ENCODE results near the gene XXYLT1. TPM values are rescaled to one million over a fixed set of nuclear protein-coding genes. Genes with fewer than 3 reads are reported as not detected.

The XXYLT1 gene
- total RNA-seq, 1 experiment from 2014 or later: 10.9 TPM

GRCh38 chr3:195111766-195112165 lies 159.2 kb downstream of the XXYLT1 start (continued):
- TF ChIP-seq, protein P1, sequence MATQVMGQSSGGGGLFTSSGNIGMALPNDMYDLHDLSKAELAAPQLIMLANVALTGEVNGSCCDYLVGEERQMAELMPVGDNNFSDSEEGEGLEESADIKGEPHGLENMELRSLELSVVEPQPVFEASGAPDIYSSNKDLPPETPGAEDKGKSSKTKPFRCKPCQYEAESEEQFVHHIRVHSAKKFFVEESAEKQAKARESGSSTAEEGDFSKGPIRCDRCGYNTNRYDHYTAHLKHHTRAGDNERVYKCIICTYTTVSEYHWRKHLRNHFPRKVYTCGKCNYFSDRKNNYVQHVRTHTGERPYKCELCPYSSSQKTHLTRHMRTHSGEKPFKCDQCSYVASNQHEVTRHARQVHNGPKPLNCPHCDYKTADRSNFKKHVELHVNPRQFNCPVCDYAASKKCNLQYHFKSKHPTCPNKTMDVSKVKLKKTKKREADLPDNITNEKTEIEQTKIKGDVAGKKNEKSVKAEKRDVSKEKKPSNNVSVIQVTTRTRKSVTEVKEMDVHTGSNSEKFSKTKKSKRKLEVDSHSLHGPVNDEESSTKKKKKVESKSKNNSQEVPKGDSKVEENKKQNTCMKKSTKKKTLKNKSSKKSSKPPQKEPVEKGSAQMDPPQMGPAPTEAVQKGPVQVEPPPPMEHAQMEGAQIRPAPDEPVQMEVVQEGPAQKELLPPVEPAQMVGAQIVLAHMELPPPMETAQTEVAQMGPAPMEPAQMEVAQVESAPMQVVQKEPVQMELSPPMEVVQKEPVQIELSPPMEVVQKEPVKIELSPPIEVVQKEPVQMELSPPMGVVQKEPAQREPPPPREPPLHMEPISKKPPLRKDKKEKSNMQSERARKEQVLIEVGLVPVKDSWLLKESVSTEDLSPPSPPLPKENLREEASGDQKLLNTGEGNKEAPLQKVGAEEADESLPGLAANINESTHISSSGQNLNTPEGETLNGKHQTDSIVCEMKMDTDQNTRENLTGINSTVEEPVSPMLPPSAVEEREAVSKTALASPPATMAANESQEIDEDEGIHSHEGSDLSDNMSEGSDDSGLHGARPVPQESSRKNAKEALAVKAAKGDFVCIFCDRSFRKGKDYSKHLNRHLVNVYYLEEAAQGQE (IDR thresholded peaks at IDR 0.05; ENCODE audit: low read depth): no peak
- TF ChIP-seq, protein P2, sequence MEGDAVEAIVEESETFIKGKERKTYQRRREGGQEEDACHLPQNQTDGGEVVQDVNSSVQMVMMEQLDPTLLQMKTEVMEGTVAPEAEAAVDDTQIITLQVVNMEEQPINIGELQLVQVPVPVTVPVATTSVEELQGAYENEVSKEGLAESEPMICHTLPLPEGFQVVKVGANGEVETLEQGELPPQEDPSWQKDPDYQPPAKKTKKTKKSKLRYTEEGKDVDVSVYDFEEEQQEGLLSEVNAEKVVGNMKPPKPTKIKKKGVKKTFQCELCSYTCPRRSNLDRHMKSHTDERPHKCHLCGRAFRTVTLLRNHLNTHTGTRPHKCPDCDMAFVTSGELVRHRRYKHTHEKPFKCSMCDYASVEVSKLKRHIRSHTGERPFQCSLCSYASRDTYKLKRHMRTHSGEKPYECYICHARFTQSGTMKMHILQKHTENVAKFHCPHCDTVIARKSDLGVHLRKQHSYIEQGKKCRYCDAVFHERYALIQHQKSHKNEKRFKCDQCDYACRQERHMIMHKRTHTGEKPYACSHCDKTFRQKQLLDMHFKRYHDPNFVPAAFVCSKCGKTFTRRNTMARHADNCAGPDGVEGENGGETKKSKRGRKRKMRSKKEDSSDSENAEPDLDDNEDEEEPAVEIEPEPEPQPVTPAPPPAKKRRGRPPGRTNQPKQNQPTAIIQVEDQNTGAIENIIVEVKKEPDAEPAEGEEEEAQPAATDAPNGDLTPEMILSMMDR (IDR thresholded peaks at IDR 0.05 in 2 of 3, conservative IDR thresholded peaks at IDR 0.05 in 1 of 3; ENCODE audit: borderline replicate concordance in 1 of 3, insufficient read depth in 1 of 3, low read depth in 2 of 3, low read length in 2 of 3): no peak
- TF ChIP-seq TCF7L2 (IDR thresholded peaks at IDR 0.05; ENCODE audit: borderline replicate concordance, extremely low read depth, insufficient read depth, insufficient read length) (no peak), CEBPB (IDR thresholded peaks at IDR 0.05; ENCODE audit: low read depth) (no peak), YY1 (IDR thresholded peaks at IDR 0.05; ENCODE audit: extremely low read depth, insufficient replicate concordance, low read depth, low read length) (no peak), SP1 (IDR thresholded peaks at IDR 0.05; ENCODE audit: low read depth) (no peak)

DNA sequence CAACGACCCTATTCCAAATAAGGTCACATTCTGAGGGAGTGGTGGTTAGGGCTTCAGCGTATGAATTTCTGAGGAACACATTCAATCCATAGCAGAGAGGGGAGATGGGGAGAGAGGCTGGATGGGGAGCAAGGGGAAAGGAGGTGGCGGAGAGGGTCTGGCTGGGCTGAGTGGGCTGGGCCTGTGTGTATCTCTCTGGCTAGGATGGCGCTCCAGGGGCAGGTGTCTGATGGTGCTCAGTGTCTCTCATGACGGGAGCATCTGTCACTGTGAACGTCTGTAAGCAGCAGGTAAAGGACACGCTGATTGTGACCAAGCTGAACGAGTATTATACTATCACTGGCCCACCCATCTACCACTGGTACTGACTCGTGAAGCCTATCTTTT lies 159.6 kb downstream of the XXYLT1 start:
- CTCF ChIA-PET: no interaction called here
- no peaks in the 10 kb centered on the region for H4K20me1 ChIP-seq (ENCODE audit: insufficient read depth)
- intact Hi-C loops (cut with micrococcal nuclease): no loop called here
- no peaks in the 10 kb centered on the region for H3K9me2 ChIP-seq (ENCODE audit: insufficient read depth)
- no peak overlapping the region for H3K4me3 ChIP-seq (replicated peaks in 1 of 2; ENCODE audit: low read depth in 1 of 2, low read length in 2 of 2)
- no TSS peak for BruUV-seq (replicated peaks)
- H2AFZ ChIP-seq (ENCODE audit: low read depth, low read length, poor library complexity, severe bottlenecking): no peak overlapping the region
- no peak for ATAC-seq
- peaks cover 0 to 5% of the 10 kb centered on the region in 2 experiments; a peak in 2 of 4 replicates for H3K4me1 ChIP-seq (ENCODE audit: control insufficient read depth in 1 of 2, insufficient read depth in 2 of 2, low read length in 2 of 2)
- H3K27ac ChIP-seq (ENCODE audit: low read depth, low read length): no peak overlapping the region
- no peaks in the 10 kb centered on the region for H3K9me3 ChIP-seq (ENCODE audit: control insufficient read depth in 1 of 2, insufficient read depth in 1 of 2, low read depth in 1 of 2, low read length in 2 of 2)
- no peak overlapping the region for H3K9ac ChIP-seq (ENCODE audit: low read length)
- POLR2A ChIA-PET: no interaction called here
- no peaks in the 10 kb centered on the region for H3K27me3 ChIP-seq (ENCODE audit: insufficient read depth, low read length)
- H3K79me2 ChIP-seq (ENCODE audit: insufficient read depth, low read length): no peaks in the 10 kb centered on the region
- no peak for DNase-seq (ENCODE audit: low read depth, low spot score)
- RAD21 ChIA-PET (ENCODE audit: low non-redundant PET in 1 of 2, low total read pairs in 2 of 2, uncharacterized antibody in 2 of 2, unreplicated experiment in 2 of 2): no interaction called here
- no peak overlapping the region for H3K4me2 ChIP-seq (ENCODE audit: low read length)
- no peaks in the 10 kb centered on the region for H3K36me3 ChIP-seq (ENCODE audit: control insufficient read depth in 1 of 2, insufficient read depth in 2 of 2, low read length in 2 of 2)
- no peak for TF ChIP-seq MAX (IDR thresholded peaks at IDR 0.05)
- TF ChIP-seq CEBPB (IDR thresholded peaks at IDR 0.05; ENCODE audit: low read depth): no peak
- no peak for TF ChIP-seq EZH2 (IDR thresholded peaks at IDR 0.05)
- no peak for TF ChIP-seq ELF1 (IDR thresholded peaks at IDR 0.05; ENCODE audit: borderline replicate concordance, low read depth)
- no peak for TF ChIP-seq ZNF274 (IDR thresholded peaks at IDR 0.05; ENCODE audit: low read depth, low read length)
- TF ChIP-seq, protein P2 (IDR thresholded peaks at IDR 0.05 in 2 of 3, conservative IDR thresholded peaks at IDR 0.05 in 1 of 3; ENCODE audit: borderline replicate concordance in 1 of 3, insufficient read depth in 1 of 3, low read depth in 2 of 3, low read length in 2 of 3): no peak
- no peak for TF ChIP-seq EGR1 (IDR thresholded peaks at IDR 0.05; ENCODE audit: low read depth)
- TF ChIP-seq POLR2AphosphoS5 (IDR thresholded peaks at IDR 0.05; ENCODE audit: low read depth, low read length): no peak
- no peak for TF ChIP-seq ZFX (IDR thresholded peaks at IDR 0.05)
- TF ChIP-seq FOSL1 (IDR thresholded peaks at IDR 0.05; ENCODE audit: low read depth): no peak
- TF ChIP-seq SRF (IDR thresholded peaks at IDR 0.05; ENCODE audit: low read depth): no peak
- no peak for TF ChIP-seq SIN3A (IDR thresholded peaks at IDR 0.05; ENCODE audit: low read depth)
- no peak for TF ChIP-seq YY1 (IDR thresholded peaks at IDR 0.05; ENCODE audit: extremely low read depth, insufficient replicate concordance, low read depth, low read length)

Measured in HCT116 (cell line).